Sigmoid colon (tissue), 7 donors: ENCODE data around the gene BRI3. TPM values are rescaled to one million over a fixed set of nuclear protein-coding genes. Genes with fewer than 3 reads are reported as not detected.

Experiments used
- DNase-seq: peaks from one replicate; pipeline ENCODE4 v3.0.0-alpha.2; 2019
- H3K27ac ChIP-seq, 4 donors: fragments of 200-600 bp; sonication (generic); one replicate each; pipeline ENCODE4 v1.5.1; 2016 to 2019; ENCODE audit warnings: mild to moderate bottlenecking in 1 of 4
- H3K27me3 ChIP-seq, 3 donors: fragments of 200-600 bp; sonication (generic); one replicate each; pipeline ENCODE4 v1.5.1; 2019; ENCODE audit warnings: mild to moderate bottlenecking in 1 of 3
- H3K36me3 ChIP-seq, 4 donors: fragments of 200-600 bp; sonication (generic); one replicate each; pipeline ENCODE4 v1.5.1; 2016 to 2019
- H3K4me1 ChIP-seq, 4 donors: fragments of 200-600 bp; sonication (generic); one replicate each; pipeline ENCODE4 v1.5.1; 2017 to 2019
- H3K4me3 ChIP-seq, 4 donors: fragments of 200-600 bp; sonication (generic); one replicate each; pipeline ENCODE4 v1.5.1; 2017 to 2019; ENCODE audit warnings: mild to moderate bottlenecking in 2 of 4, moderate library complexity in 1 of 4
- H3K9me3 ChIP-seq, 4 donors: fragments of 200-600 bp in 3 of 4; sonication (generic) in 3 of 4; one replicate each; pipeline versions ENCODE4 v1.5.1 to v1.6.1; 2013 to 2019
- EP300 ChIP-seq, 4 donors: sonication (generic); formaldehyde crosslinking; IDR thresholded peaks; one replicate each; pipeline ENCODE4 v1.6.1; 2017; ENCODE audit warnings: antibody characterized with exemption in 4 of 4
- POLR2A ChIP-seq, 2 donors: fragments of 450-650 bp; IDR thresholded peaks; one replicate each; pipeline ENCODE4 v1.6.1; 2016; ENCODE audit warnings: antibody characterized with exemption in 2 of 2, mild to moderate bottlenecking in 2 of 2, moderate library complexity in 2 of 2
- POLR2AphosphoS5 ChIP-seq, 4 donors: sonication (generic); formaldehyde crosslinking; IDR thresholded peaks; one replicate each; pipeline ENCODE4 v1.6.1; 2017; ENCODE audit warnings: antibody characterized with exemption in 4 of 4
- WGBS, 2 donors: extraction: QIAGEN DNeasy Blood & Tissue Kit; methylation state at CpG; one replicate each; pipeline ENCODE4 v1.1.7; 2013; 5-methylcytosine and 5-hydroxymethylcytosine counted together
- intact Hi-C: fragments of 100-400 bp; cut with DNase I; formaldehyde crosslinking; loops from one replicate; pipeline ENCODE4 v1.15.1; 2023
- polyA plus RNA-seq, 3 donors: library from polyadenylated mRNA; stranded (reverse); fragments of 200-250 nt; gene quantifications; one replicate each; pipeline ENCODE4 v1.2.3, GENCODE V29; 2013
- total RNA-seq, 4 donors: library from RNA; depleted of rRNA; stranded (reverse); fragments of >200 nt; gene quantifications; one replicate each; pipeline ENCODE4 v1.1.0, GENCODE V29; 2016
- TF ChIP-seq, protein P1 (sequence below), 4 experiments: fragments of 450-650 bp in 3 of 4; fragments of 200-600 bp in 1 of 4; IDR thresholded peaks; one replicate each; pipeline ENCODE4 v1.5.1; 2016 to 2019; ENCODE audit warnings: antibody characterized with exemption in 4 of 4, mild to moderate bottlenecking in 3 of 4, moderate library complexity in 2 of 4
- donor health status: healthy with polysubstance abuse.
- donor health status: Bipolar disorder and iron deficiency.
- donor health status: healthy.

Gene BRI3
- total and polyA plus RNA-seq, 7 donors, result 44.9 to 344 (median 61.8) TPM

DNA sequence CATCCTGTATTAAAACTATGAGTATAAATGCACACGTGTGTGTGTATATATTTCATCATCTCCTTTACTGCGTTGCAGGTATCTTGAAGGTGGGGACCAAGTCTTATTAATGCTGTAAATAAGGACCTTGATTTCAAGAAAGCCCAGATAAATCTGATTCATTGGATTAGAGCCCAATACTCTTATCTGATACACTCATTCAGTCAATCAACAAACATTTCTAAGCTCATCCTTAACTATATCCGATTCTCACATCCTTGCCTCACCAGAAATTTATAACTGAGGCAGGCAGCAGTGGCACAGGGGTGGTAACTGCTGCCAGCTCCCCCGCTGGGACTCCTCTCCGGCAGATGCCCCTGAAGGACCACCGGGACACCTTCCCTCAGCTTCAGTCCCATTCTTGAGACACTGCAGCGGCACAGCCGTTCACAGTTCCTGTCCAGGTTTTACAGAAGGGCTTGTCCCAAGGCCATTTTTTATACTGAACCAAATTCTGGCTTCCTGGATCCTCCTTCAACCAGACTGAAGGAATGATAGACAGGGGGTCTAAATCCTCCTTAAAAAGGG is 54.0 kb downstream of the BRI3 start:
- TF ChIP-seq, protein P1, sequence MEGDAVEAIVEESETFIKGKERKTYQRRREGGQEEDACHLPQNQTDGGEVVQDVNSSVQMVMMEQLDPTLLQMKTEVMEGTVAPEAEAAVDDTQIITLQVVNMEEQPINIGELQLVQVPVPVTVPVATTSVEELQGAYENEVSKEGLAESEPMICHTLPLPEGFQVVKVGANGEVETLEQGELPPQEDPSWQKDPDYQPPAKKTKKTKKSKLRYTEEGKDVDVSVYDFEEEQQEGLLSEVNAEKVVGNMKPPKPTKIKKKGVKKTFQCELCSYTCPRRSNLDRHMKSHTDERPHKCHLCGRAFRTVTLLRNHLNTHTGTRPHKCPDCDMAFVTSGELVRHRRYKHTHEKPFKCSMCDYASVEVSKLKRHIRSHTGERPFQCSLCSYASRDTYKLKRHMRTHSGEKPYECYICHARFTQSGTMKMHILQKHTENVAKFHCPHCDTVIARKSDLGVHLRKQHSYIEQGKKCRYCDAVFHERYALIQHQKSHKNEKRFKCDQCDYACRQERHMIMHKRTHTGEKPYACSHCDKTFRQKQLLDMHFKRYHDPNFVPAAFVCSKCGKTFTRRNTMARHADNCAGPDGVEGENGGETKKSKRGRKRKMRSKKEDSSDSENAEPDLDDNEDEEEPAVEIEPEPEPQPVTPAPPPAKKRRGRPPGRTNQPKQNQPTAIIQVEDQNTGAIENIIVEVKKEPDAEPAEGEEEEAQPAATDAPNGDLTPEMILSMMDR (IDR thresholded peaks at IDR 0.05), result no peak
- TF ChIP-seq EP300 (IDR thresholded peaks at IDR 0.05) (no peak), POLR2AphosphoS5 (IDR thresholded peaks at IDR 0.05) (no peak), POLR2A (IDR thresholded peaks at IDR 0.05) (no peak)
- intact Hi-C loops, result no loop called here
- no peak for DNase-seq
- no peaks in the 10 kb centered on the region for H3K36me3 ChIP-seq
- H3K4me3 ChIP-seq, result no peak overlapping the region
- 93 to 97% methylated on average over 8 of the region's 8 CpGs for WGBS, 2 donors
- no peaks in the 10 kb centered on the region for H3K9me3 ChIP-seq
- no peaks in the 10 kb centered on the region for H3K27me3 ChIP-seq
- no peaks in the 10 kb centered on the region for H3K4me1 ChIP-seq
- H3K27ac ChIP-seq, result no peak overlapping the region

DNA sequence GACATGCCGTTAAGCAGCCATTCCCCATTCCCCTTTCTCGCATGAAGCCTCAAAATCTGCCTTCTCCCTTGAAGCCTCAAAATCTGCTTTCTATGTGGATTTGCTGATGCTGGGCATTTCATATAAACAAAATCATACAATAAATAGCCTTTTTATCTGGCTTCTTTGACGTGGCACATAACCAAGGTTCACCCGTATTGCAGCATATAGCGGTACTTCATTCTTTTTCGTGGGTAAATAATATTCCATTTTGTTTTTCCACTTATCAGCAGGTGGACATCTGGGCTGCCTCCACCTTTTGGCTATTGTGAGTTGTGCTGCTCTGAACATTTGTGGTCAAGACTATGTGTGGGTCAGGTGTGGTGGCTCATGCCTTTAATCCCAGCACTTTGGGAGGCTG is 57.0 kb downstream of the BRI3 start:
- Histone ChIP-seq H3K27ac (no peak overlapping the region), H3K4me3 (no peak overlapping the region), H3K9me3 (no peaks in the 10 kb centered on the region), H3K4me1 (no peaks in the 10 kb centered on the region), H3K27me3 (no peaks in the 10 kb centered on the region), H3K36me3 (no peaks in the 10 kb centered on the region)
- intact Hi-C loops, result no loop called here
- TF ChIP-seq POLR2AphosphoS5 (IDR thresholded peaks at IDR 0.05) (no peak), POLR2A (IDR thresholded peaks at IDR 0.05) (no peak), EP300 (IDR thresholded peaks at IDR 0.05) (no peak)
- TF ChIP-seq, protein P1 (IDR thresholded peaks at IDR 0.05), result no peak
- WGBS, 2 donors, result 97% methylated on average over 6 of the region's 6 CpGs
- DNase-seq, result no peak

DNA sequence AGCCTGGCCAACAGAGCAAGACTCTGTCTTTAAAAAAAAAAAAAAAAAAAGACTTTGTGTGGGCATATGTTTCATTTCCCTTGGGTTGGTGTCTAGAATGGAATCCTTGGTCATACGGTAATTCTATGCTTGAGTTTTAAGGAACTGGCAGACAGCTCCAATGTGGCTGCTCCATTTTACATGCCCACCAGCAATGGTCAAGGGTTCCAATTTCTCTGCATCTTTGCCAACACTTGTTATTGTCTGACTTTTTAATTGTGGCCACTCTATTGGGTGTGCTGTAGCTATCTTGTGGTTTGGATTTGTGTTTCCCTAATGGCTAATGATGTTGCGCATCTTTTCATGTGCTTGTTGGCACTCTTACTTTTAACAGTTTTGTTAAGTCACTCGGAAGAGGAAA is 57.6 kb downstream of the BRI3 start:
- Histone ChIP-seq H3K27me3 (no peaks in the 10 kb centered on the region), H3K27ac (no peak overlapping the region), H3K4me1 (no peaks in the 10 kb centered on the region), H3K9me3 (no peaks in the 10 kb centered on the region), H3K36me3 (no peaks in the 10 kb centered on the region), H3K4me3 (no peak overlapping the region)
- 96 to 97% methylated on average over 3 of the region's 3 CpGs for WGBS, 2 donors
- TF ChIP-seq, protein P1 (IDR thresholded peaks at IDR 0.05), result no peak
- no peak for TF ChIP-seq POLR2AphosphoS5 (IDR thresholded peaks at IDR 0.05)
- no peak for TF ChIP-seq EP300 (IDR thresholded peaks at IDR 0.05)
- TF ChIP-seq POLR2A (IDR thresholded peaks at IDR 0.05), result no peak
- intact Hi-C loops, result no loop called here
- no peak for DNase-seq

DNA sequence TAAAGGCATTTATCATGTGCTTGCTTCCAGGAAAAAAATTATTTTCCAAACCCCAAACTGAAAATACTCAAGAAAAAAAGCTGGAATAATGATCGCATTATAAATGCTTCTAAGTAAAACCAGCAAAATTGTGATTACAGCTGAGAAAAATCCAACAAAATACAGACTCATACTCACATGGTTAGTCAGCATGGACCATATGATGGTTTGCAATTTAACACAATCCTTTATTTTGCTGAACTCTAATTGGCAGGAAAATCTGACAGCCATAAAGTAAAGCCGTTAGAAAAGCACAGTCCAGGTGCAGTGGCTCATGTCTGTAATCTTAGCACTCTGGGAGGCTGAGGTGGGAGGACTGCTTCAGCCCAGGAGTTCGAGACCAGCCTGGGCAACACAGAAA is 59.6 kb downstream of the BRI3 start:
- DNase-seq, result no peak
- no peak overlapping the region for H3K4me3 ChIP-seq
- no peaks in the 10 kb centered on the region for H3K4me1 ChIP-seq
- TF ChIP-seq, protein P1 (IDR thresholded peaks at IDR 0.05), result no peak
- TF ChIP-seq POLR2AphosphoS5 (IDR thresholded peaks at IDR 0.05), result no peak
- TF ChIP-seq EP300 (IDR thresholded peaks at IDR 0.05), result no peak
- no peak for TF ChIP-seq POLR2A (IDR thresholded peaks at IDR 0.05)
- no peaks in the 10 kb centered on the region for H3K9me3 ChIP-seq
- no peaks in the 10 kb centered on the region for H3K36me3 ChIP-seq
- intact Hi-C loops, result no loop called here
- WGBS, 2 donors, result 65 to 74% methylated on average over 3 of the region's 3 CpGs
- H3K27ac ChIP-seq, result no peak overlapping the region
- no peaks in the 10 kb centered on the region for H3K27me3 ChIP-seq

Other genes starting within 250 kb of the BRI3 start
- gene LMTK2, start 174.8 kb upstream of the BRI3 start, total RNA-seq, result 10 to 100 TPM; 16.8 to 19.9 (median 18.0) TPM
- gene LMTK2, start 174.8 kb upstream of the BRI3 start, polyA plus RNA-seq, result 10 to 100 TPM in 1 of 3 donors, 1 to 10 TPM in 2; 3.0 to 17.0 (median 5.3) TPM
- not detected for gene BHLHA15, start 70.2 kb upstream of the BRI3 start, total RNA-seq
- 1 to 10 TPM in 2 of 3 donors, not detected in 1; 1.2 to 1.4 TPM for gene BHLHA15, start 70.2 kb upstream of the BRI3 start, polyA plus RNA-seq
- 10 to 100 TPM in 3 of 4 donors, 1 to 10 TPM in 1; 7.7 to 38.2 (median 18.2) TPM for gene TECPR1, start 29.5 kb upstream of the BRI3 start, total RNA-seq
- gene TECPR1, start 29.5 kb upstream of the BRI3 start, polyA plus RNA-seq, result 10 to 100 TPM; 10.2 to 32.5 (median 12.6) TPM
- gene BAIAP2L1, start 119.4 kb downstream of the BRI3 start, total RNA-seq, result 1 to 10 TPM in 1 of 4 donors, under 1 TPM in 3; 0.27 to 3.0 (median 0.51) TPM
- gene BAIAP2L1, start 119.4 kb downstream of the BRI3 start, polyA plus RNA-seq, result 10 to 100 TPM; 26.4 to 44.2 (median 34.7) TPM